ENCODE measurements around the gene BCL6. TPM values are rescaled to one million over a fixed set of nuclear protein-coding genes. Genes with fewer than 3 reads are reported as not detected.

BCL6 gene
- total RNA-seq, 1 donor from 2014 or later: 24.1 TPM

- intact Hi-C loops (cut with micrococcal nuclease): no loop called here
Measured at GRCh38 chr3:187763850-187764648, 18.8 kb upstream of the BCL6 start.

DNA sequence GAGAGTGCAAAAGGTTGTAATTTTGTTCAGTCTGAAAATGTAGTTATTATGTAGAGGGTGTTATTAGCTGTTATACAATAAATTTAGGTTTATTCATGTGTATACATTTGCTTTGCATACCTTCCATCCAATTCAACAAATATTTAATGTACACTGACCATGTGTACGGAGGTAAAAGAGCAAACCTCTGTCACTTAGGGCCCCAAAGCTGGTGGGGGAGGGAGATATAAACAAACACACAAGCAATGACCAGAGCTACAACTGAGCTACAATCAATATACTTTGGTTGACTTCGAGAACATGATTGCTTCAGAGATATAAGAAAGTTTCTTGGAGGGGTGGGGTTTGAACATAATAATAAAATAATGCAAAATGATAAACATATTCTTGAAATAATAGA is 17.5 kb upstream of the BCL6 start:
- intact Hi-C loops (cut with micrococcal nuclease): no loop called here

GRCh38 chr3:187759601-187760000 is 14.3 kb upstream of the BCL6 start:
- intact Hi-C loops (cut with micrococcal nuclease): no loop called here

- intact Hi-C loops (cut with micrococcal nuclease): no loop called here
Measured at GRCh38 chr3:187758318-187758955, 13.2 kb upstream of the BCL6 start.

DNA sequence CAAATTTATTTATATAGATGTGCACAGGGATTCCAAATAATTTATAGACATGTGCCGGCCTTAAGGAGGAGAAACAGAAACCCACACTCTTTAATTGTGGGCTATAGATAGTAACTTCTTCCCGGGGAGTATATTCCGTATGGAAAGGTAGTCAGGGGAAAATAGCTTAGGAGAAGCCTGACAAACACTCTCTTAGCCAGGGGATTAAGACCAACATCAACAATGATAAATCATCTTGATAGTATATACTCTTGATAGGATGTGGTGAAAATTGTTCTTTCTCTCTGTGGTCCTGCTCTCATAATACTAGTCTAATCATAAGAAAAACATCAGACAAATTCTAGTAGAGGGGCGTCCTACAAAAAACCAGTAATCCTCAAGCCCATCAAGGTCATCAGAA is 8.2 kb upstream of the BCL6 start:
- intact Hi-C loops (cut with micrococcal nuclease): no loop called here

DNA sequence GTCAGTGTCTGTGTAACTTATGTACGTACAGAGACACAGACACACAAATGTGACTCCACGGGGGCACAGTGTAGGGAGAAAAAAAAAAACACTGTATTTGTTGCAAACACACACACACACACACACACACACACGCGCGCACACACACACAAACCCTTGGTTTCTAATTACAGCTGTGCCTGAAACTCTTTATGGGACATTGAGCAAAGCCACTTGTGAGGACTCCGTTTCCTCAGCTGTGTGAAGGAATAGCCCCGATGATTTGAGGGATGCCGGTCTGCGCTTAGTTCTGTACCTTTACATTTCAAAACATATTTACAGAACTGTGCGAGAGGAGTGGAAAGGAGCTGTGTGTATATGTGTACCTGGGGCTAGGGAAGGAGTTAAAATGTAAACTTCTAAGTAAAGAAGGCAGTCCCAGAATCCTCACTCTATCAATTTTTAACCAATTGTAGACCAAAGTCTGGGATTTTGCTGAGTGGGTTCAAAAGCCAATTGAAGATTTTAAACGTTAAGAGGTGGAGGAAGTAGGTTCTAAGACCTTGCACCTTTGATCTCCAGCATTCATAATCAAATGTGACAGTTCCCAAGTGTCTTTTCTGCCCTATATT is 5.3 kb upstream of the BCL6 start:
- intact Hi-C loops (cut with micrococcal nuclease): no loop called here

DNA sequence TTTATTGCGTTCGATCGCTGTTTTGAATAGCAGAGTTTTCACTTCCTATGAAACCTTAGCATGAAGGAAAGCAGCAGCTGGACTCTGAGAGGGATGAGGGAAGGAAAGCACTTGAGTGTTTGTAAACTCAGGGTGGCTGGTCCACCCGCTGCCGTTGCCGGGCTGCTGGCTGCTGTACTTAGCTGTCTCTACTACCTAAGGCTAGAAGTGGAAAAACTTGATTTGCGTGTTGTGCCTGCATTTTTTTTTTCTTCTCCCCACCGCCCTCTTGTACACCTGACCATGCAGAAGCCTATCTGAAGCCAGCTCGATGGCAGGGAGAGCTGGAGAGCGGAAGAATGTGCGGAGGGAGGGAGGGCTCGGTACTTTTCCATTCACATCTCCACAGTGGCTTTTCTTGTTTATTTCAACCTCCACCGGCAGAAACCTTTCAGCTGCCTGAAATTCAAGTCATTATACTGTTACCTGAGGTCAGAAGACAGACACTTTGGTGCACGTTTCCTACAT is 4.8 kb upstream of the BCL6 start:
- intact Hi-C loops (cut with micrococcal nuclease): no loop called here

DNA sequence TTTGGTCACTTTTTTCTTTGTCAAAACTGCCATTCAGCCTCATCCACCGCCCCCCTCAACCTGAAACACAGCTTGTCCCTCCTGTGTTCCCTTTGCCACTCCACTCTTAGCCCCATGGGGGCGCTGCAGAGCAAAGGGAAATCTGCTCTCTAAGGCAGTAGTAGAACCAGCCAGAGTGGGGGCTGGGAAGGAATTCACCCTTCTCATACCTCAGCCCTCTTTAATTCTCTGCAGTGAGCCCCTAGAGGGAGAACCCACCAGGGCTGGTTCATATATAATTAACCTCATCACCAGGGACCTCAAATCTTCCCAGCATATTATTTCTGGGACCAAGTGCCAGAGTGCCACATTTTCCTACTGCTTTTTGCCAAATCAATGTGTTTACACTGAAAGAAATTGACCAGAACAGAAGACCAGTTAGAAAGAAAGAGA is 2.8 kb upstream of the BCL6 start:
- intact Hi-C loops (cut with micrococcal nuclease): loop anchor here (1.0 to 5.0 kb wide), 5 partner anchors 29 to 313 kb away; no protein-coding TSS in a partner anchor

DNA sequence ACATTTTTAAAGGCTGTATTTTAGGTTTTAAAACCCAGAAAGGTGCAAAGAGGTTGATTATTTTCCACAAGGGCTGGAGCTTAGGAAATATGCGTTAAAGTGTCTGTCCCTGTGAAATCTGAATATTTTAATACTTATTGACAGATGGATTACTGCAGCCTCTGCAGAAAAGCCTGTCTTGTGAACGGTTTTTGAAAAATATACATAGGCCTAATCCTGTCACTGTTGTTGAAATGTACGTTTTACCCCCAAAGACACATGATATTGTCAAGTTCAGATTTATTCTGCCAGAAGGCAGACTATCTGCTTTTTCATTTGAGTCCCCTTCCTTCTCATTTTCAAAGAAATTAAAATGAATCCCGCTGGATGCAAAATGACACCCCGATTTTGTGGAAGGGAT is 2.2 kb upstream of the BCL6 start:
- intact Hi-C loops (cut with micrococcal nuclease): loop anchor here (5.0 kb wide), 1 partner anchor 295 kb away; no protein-coding TSS in a partner anchor

DNA sequence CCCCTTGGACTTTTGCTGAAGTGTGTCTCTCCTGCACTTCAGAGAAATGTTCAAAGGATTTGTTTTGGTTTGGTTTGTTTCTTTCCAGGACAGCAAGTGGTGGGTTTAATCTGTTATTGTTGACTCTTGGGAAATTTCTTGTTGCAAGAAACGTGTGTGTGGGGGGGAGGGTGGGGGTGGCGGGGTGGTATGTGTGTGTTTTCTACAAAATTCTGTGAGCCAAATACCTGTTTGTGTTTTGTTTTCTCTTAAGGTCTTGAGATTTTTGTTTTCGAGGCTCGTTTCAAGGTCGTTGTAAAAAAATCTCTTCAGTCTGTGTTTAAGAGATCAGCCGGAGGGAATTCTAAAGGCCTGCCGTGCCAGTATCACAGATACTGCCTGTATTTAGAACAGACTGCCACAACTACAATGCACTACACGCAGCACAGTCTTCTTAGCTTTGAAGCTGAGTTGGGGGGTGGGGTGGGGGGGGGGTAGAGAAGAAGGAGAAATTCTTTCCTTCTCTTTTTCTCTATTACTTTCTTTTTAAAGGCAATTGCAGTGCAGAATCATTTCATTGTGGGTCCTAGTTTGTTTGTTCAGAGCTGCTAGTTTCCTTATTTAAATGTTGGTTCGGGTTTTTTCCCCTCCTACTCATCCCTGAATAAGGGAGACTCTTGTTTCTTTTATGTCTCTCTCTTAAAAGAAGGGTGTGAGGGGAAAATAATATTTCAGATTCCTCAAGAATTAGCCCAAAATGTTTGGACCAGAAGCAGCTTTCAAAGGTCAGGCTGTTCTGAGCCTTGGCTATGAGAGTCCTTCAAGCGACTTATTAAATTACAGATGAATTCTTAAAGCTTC is 1.4 kb upstream of the BCL6 start:
- intact Hi-C loops (cut with micrococcal nuclease): loop anchor here (1.0 to 5.0 kb wide), 3 partner anchors 242 to 296 kb away; no protein-coding TSS in a partner anchor

GRCh38 chr3:187746059-187746441 is 782 bp upstream of the BCL6 start:
- intact Hi-C loops (cut with micrococcal nuclease): loop anchor here (1.0 to 5.0 kb wide), 3 partner anchors 242 to 296 kb away; no protein-coding TSS in a partner anchor

- intact Hi-C loops (cut with micrococcal nuclease): loop anchor here (1.0 to 5.0 kb wide), 7 partner anchors 59 to 1578 kb away; partner anchors contain the start of gene LPP
Measured at GRCh38 chr3:187744169-187745151, 808 bp downstream of the BCL6 start.

GRCh38 chr3:187743195-187744141 is 1.8 kb downstream of the BCL6 start:
- intact Hi-C loops (cut with micrococcal nuclease): loop anchor here (5.0 kb wide), 1 partner anchor 1579 kb away; no protein-coding TSS in a partner anchor

DNA sequence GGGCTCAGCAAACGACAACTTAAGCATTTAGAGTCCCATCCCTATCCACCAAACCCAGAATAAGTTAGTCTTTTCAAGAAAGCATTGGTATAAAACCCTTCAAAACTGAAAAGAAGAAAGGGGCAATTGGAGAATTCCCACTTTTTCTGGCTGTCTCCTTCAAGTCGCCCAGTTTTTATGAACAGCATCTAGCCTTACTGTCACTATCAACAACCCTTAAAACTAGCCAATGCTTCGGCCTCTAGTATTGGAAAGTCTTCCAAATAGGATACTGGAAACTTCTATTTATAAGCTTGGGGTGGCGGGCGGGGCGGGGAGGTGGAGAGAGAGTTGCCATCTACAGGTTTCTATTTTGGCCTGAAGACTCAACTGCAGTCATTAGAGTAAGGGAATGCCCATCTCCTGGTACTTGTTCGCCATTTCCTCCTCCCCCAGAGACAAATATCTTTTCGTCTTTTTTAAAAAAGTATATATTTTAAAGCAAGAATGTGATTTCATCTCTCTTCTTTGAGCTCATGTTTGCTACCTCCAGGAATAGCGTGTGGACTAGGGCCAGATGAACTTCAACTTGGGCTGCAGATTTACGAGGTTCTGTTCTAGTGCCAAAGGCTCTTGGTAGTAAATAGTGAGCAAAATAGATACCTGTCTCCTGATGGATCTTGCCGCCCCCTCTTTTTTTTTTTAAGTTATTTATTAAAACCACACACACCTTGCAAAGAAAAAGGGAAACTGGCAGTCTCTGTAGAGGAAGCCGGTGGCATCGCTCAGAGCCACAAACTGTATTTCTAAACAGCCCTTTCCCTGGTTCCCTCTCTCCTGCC is 2.7 kb downstream of the BCL6 start:
- intact Hi-C loops (cut with micrococcal nuclease): loop anchor here (1.0 to 5.0 kb wide), 14 partner anchors 233 to 1580 kb away; no protein-coding TSS in a partner anchor

GRCh38 chr3:187741403-187742350 is 3.6 kb downstream of the BCL6 start:
- intact Hi-C loops (cut with micrococcal nuclease): loop anchor here (1.0 to 5.0 kb wide), 14 partner anchors 234 to 1581 kb away; no protein-coding TSS in a partner anchor

All from T-helper 1 cell treated with Interleukin-12 subunit alpha and Interleukin-12 subunit beta and Interleukin-4 antibody, amounts not matched to agents 30 ng/mL and 1 ng/mL, for 36 hours (primary cell).